ENCODE measurements around the gene ZNF552.

The ZNF552 gene

DNA sequence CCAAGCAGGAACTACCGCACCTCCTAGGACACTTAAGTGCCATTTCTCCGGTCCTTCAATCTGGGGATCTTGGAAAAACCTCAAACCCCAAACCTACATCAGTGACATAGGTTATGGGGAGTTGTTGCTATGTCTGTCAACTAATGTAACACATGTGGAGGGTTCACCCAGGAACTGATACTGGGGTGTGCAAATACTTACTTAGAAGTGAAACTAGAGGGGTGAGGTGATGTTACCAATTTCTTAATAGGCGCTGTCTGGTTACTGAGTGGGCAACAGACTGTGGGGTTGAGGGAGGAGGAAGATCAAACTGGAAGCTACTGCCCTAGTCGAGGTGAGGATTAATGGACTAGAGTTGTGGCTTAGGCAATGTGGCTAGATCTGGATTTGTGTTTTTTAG is 43.3 kb downstream of the ZNF552 start:
- no peak for DNase-seq

DNA sequence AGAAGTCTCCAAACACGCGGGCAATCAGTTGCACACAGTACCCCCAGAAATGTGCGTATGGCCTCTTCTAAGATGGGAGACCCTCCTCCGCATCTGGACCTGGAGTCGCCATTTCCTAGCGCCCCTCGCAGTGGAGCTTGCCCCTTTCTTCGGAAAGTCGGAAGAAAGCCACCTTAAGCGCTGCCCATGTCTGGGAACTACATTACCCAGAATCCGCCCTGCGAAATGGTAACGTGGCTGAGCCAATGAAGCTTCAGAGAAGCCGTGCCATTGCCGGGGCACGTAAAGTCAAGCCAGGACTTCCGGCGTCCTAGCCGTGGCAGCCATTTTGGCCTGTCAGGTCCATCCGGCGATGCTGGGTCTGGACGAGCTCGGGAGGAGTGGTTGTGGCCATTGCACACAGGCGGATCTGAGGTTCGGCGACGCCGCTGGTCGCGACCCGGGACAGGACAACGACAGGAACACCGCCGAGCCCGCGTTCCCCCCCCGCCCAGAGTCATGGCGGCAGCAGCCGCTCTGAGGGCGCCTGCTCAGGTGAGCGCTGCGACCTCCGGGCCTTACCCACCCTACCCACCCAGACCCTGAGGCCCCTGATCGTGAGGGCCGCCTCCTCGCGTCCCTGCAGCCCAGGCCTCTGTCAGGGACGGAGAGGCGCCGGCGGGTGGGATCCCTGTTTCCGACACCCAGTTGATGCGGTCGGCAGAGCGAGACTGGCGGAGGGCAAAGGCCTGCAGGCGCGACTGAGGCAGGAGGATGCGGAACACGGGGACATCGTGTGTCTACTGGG is 45.2 kb downstream of the ZNF552 start, which contains the start of gene ZNF586:
ZNF586 (plus strand) TSS at position 332 of the 787 bp plus-strand sequence; CDS start at position 499, 167 bp downstream.
- DNase-seq: peak; percentile 60 to 64

DNA sequence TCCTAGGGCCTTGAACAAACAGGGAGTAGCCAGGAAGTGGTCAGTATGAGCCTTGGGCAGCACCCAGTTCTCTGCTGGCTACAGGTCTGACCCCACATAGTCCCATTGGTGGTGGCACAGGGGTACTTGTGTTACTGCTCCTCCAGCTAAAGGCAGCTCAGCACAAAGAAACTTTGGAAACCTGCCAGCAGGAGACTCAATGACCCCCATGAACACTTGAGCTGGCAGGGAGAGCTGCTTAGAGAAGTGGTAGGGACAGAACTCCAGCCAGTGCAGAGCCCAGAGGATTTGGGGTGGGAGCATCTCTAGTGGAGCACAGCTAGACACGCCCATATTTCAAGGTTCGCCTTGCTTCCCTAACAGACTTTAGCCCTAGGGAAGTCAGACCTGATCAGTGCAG is 55.6 kb downstream of the ZNF552 start:
- DNase-seq: no peak

DNA sequence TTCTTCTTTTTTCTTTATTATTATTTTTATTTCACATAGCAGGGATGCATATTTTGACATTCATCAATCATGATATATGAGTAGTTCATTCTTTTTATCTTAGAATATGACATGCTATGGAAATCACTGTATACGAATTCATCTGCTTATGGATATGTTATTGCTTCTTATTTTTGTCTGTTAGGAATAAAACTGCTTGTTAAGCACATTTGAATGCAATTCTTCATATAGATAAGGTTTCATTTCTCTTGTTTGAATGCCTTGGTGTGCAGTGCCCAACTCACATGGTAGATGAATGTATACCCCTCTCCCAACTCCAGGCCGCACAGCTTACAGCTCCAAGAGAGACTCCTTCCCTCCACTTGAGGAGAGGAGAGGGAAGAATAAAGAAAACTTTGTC is 56.8 kb downstream of the ZNF552 start:
- DNase-seq: no peak
